GM19240 (cell line): ENCODE measurements around the gene ATP2A3.

Experiments
- DNase-seq: peaks from one replicate; pipeline ENCODE4 v3.0.0; 2011; ENCODE audit warnings: low spot score; ENCODE audit not compliant: insufficient read length

Gene ATP2A3

DNA sequence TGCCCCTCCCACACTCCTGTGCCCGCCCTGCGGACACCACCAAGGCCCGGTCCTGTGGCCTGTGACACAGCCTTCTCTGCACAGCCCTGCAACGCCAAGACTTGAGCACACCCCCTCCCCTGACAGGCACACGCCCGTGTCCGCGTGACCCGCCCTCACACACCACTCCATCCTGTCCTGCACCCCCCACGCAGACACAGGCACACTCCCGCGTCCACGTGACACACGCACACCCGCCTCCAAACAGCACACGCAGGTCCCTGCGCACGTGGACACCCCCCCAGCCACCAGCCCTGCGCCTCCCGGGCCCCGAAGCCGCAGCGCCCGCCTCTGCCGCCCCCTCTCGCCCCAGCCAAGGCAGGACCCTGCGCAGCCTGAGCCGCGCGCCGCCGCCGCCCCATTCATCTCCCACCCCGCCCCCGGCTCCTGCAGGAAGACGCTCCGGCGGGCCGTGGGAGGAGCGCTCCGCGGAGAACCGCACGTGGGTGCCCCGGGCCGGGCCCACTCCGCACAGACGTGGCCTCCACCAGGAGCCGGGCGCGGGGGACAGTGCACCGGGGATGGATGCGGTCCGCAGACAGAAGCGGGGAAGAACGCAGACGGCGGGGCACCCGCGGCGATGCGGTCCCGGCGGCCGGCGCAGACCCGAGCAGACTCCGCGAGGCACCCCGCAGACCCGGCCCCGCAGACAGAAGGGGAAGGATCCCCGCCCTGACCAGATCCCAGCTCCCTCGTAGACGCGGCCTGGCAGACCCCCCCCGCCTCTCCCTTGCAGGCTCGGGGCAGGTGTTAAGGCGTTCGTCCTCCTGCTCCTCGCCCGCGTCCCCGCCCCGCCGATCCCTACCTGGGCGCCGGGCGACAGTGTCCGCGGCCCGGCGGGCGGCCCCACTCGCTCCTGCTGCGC, 71.9 kb downstream of the ATP2A3 start:
- no peak for DNase-seq

DNA sequence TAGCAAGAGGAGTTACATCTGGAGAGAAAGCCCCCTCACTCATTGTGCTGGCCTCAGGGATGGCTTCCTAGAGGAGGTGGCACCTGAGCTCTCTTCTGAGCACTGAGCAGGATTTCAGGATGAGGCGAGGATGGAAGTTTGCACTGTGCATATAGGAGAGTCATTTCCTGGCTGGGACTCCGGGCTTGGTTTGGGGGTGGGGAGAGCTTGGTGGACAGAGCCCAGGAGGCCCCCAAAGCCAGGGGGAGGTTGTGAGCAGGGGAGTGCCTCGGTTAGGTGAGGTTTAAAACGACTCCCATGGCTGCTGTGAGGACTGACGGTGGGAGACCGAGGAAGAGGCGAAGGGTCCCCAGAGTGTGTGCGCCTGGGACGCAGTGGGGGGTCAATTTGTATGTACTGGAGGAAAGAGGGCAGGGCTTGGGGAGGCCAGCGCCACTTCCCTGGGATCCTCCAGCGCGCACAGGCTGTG, 72.6 kb downstream of the ATP2A3 start:
- DNase-seq: no peak

DNA sequence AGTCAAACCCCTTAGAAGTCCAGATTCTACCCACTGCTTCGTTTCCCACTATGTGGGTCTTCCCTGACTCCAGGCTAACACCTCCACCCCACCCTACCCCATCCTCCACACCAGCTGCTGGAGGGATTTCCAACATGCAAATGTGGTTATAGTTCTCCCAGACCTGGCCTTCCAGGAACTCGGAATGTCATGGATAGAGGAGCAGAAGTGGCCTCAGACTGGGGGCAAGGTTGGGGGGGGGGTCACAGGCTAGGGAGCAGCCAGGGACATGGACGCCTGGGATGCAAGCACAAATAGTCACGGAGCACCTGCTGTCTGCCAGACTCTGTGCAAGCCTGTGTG, 73.4 kb downstream of the ATP2A3 start:
- DNase-seq: no peak

DNA sequence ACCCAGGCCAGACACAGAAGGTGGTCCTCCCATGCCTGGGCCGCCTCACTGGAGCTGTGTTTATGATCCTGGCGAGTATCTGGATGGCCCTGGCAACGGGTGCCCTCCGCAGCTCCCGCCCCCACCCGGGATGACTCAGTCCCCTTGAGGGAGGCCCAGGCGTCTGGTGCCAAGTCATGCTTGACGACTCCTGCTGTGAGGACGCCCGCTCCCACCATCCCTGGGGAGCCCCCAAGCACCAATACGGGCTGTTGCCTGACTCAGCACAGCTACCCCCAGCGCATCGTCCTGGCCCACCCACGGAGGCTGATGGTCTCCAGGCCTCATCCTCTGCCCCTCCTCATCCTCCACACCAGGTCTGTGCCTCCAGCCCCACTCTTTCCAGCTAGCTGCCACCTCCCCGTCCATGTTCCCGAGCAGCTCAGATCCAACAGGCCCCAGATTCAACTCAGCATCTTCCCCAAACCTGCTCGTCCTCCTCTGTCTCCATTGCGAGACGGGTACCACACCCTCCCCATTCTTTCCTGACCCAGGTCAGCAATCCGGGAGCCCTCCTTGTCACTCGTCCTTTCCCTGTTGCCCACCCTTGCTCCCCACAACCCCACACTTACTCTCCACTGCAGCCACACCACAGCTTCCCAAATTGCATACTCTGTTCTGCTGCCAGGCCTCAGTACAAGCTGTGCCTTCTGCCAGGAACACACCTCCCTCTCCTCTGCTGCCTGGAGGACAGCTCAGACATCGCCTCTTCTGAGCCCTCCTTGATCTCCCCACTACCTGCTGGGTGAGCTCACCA, 74.0 kb downstream of the ATP2A3 start:
- DNase-seq: no peak

DNA sequence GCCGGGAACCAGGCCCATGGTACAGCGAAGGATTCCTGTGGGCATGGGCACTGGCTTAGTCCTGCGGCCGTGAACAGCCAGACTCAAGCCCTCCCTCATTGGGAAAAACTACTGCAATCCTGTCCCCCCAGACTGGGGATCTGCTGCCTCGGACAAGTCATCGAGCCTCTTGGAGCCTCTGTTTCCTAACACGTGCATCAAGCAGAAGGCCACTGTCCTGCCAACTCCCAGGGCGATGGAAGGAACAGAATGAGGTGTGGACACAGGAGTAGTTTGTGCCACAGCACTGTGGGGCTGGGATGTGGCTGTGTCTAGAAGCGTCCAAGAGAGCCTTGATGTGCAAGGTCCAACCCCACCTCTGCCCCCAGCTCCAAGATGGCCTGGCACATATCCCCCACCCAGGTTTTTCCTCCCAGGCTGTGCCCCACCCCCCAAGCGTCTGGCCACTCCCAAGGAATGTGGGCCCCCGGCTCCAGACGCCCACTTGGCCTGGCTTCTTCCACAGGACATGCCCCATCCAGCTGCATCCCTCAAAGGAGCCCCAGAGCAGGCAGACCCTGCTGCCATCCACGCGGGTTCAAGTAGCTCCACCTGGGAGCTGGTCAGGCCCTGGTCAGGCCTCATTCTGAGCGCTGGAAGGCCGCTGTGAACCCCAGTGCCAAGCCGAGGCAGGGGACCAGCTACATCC, 74.8 kb downstream of the ATP2A3 start:
- DNase-seq: no peak

DNA sequence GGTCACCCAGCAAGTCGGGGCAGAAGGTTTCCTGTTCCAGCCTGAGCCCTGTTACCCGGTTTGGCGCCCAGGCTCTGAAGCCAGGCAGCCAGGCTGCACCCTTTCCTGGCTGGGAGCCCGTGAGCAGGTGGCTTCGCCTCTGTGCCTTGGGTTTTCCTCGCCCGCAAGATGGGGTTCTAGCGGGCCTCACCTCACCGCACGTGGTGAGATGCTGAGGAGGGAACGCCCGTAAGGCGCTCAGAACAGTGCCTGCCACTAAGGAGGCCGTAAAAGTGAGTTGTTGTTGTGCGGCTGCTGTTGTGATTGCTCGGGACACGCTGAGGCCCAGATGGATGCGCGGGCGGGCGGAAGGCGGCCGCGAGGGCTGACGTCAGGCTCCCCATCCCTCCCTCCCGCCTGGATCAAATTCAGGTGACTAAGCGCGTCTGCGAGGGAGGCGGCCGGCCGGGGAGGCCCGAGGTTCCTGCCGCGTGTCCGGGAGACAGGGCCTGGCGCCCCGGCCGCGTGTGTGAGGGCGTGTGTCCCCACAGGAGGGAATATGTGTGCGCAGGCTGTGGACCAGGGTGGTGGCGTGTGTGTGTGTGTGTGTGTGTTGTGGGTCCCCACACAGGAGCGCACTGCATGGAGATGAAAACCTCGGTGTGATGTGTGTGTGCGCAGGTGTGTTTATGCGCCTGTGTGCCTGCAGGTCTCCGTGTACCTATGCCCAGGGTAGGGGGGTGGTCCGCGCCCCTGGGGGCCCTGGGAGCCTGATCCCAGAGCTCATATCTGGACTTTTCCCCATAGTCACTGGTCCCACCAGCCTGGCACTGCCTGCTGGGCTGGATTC, 75.7 kb downstream of the ATP2A3 start:
- no peak for DNase-seq

DNA sequence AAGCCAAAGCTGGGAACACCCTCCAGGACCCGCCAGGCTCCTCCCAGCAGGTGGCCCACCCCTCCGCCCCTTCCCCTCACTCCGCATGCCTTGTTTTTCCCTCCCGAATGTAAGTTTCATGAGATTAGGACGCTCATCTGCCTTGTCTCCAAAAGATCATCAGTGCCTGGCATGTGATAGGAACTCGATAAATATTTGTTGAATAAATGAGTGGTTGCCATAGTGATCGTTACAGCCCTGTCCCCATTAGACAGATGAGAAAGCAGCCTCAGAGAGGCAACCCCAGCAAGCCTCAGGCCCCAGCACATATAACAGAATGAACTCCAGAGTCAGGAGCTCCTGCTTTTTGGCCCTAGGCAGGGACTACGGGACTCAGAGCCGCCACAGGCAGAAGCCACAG, 76.4 kb downstream of the ATP2A3 start:
- no peak for DNase-seq

DNA sequence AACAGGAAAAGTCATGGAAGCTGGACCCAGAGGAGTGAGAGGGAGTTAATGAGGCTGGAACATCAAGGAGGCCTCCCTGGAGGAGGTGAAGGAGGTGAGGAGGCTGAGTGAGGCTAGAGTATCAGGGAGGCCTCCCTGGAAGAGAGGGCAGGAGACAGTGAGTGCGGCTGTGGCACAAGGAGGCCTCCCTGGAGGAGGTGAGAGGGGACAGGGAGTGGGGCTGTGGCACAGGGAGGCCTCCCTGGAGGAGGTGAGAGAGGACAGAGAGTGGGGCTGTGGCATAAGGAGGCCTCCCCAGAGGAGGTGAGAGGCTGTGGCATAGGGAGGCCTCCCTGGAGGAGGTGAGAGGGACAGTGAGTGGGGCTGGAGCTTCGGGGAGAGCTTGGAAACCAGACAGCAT, 76.8 kb downstream of the ATP2A3 start:
- no peak for DNase-seq

DNA sequence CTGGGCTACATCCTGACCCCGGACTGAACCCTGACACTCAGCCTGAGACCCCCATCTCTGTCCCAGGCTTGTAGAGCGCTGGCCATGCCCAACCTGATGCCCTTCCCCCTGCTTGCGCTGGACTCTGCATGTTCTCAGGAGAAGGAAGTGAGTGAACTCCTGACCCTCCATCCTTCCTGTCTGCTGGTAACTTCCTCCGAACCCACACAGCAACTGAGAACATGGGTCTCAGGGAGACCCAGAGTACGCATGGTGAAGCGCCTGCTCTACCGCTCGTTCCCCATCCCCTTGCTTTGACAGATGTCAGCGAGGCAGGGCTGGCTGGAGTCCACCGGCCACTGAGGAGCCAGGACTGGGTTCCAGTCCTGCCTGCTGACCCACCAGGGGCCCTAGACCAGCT, 77.5 kb downstream of the ATP2A3 start:
- DNase-seq: no peak

DNA sequence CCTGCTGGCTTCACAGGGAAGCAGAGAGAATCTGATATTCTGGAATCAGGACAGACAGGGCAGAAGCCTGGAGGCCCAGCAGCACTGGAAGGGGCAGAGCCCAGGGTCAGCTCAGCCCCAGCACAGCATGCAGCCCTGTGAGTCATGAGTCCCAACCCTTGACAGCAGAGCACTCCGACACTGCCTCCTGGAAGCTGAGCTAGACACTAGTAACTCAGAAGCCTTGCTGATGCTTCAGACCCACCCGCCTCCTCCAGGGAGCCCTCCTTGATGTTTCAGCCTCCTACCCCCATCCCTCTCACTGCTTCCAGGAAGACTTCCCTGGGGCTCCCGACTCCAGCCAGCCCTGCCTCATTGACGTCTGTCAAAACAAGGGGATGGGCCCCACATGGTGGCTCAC, 78.3 kb downstream of the ATP2A3 start:
- no peak for DNase-seq

DNA sequence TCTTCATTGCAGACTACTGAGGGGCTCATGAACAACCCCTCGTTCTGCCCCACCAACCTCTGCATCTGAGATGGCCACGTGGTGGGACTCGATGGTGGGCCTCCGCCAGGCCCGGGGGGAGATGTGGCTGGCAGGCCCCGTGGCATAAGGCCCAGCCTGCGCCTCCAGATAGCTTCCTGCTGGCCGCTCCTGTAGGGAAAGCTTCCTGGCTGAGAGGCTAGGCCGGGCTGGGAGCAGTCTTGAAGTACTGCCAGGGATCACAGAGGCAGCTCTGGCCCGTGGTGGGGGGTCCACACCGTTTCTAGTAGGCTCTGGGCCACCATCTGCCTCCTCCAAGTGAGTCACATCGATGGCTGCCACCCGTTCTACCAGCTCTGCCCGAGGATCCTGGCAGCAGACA, 79.0 kb downstream of the ATP2A3 start:
- no peak for DNase-seq

DNA sequence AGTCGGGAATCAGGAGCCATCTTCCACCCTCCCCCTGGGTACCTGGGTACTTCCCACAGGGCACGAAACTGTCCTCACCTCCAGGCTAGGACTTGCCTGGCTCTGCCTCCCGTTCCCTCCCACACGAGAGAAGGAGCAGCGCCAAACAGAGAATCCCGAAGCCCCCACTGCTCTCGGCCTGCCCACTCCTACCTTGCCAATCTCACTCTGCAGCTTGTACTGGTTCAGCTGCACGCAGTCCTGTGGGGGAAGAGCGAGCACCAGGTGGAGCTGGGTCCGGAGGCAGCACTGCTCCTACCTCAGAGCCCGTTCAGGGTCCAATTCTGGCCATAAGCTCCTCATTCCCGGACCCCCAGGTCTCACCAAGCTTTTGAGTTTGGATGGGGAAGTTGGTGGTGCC, 80.0 kb downstream of the ATP2A3 start:
- no peak for DNase-seq

DNA sequence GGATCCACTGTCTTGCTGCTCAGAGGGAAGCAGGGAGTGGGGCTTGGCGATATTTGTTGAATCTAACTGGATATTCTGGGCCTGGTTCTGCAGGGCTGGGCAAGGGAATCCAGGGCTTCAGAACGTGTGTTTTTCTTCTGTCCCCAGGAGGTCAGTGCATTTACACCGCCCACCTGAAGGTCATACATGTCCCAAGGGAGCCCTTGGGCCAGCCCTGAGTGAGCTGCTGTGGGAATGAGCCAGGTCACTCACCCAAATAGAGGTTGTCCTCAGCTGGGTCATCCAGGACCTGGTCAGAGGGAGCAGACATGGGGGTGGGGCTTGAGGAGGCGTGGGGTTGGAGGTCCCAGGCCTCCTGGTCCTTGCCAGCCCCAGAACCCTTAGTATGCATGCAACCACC, 82.0 kb downstream of the ATP2A3 start:
- no peak for DNase-seq

DNA sequence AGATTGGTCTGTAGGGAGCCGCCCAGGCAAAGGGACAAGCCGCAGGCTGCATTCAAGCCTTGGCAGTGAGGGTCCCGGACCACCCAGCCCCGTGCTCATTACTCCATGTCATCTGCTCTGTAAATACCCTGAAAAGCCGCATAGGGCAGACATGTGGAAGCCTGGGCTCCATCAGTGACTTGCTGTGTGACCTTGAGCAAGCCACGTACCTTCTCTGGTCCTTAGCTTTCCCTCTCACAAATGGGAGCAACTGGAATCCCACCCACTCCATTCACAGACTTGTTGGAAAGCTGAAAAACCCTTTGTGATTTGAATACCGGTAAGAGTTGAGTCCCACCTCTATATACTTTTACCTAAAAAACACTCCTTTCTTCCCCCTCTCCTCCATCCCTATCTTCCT, 83.3 kb downstream of the ATP2A3 start:
- no peak for DNase-seq

DNA sequence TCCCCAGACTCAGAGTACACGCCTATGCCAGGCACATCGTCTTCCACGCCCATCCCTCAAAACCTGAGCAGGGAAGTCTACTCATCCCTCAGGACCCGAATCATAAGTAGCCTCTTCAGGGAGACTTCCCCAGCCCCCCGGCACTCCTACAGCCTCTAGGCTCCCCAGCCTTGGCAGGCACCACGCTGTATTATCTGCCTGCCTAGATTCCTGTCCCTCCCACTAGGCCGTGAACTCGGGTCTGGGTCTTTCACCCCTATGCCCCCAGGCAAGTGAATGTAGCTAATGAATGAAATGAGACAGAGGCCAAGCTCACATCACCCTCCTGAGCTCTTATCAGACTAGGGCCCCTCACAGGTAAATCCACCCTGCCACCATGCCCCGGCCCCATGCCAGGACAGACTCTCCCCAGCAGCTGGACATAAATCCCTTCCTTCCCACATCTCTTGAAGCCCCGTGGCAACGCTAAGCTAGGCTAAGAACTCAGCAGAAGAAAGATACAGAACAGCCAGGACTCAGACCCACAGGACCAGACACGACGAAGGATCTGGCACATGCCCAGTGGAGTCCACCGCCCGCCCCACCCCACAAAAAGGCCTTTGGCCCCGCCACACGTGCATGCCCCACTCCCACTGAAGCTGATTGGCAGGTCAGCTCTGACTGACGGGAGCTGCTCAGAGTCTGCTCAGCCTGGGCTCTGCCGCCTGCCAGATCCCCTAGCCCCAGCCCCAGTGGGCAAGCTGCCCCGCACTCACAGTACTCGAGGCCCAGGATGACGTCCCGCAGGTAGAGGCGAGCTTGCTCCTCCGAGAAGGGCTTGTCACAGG, 84.4 kb downstream of the ATP2A3 start:
- DNase-seq: no peak

DNA sequence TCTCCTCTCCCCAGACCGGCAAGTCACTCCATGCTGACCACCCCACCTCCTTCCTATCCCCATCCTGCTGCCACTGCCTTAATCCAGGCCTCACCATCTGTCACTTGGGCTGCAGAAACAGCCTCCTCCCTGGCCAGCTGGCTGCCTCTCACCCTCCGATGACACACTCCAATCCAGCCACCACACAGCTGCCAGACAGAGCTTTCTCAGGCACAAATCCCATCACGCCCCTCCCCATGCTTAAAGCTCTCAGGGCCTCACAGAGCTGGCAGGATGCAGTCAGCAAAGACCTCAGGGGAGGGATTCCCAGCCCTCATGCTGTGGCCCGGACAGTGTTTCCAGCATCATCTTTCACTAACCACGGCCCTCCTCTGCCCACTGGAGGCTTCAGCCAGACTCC, 85.1 kb downstream of the ATP2A3 start:
- DNase-seq: no peak

DNA sequence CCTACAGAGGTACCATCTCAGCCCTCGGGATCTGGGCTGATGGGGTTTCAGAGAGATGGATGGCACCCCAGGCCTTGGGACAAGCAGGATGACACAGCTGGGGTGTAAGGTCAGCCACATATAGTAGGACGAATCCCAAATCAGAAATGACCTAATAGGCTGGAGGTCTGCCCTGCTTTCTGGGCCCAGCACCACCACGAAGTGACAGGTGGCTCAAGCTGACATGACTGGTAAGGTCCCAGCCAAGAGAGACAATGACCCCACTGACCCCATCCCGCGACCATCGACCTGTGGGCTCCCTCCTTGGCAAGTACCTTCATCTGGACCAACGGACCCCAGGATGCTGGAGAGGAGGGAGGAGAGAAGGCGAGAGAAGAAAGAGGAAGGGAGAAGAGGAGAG, 87.0 kb downstream of the ATP2A3 start:
- no peak for DNase-seq

DNA sequence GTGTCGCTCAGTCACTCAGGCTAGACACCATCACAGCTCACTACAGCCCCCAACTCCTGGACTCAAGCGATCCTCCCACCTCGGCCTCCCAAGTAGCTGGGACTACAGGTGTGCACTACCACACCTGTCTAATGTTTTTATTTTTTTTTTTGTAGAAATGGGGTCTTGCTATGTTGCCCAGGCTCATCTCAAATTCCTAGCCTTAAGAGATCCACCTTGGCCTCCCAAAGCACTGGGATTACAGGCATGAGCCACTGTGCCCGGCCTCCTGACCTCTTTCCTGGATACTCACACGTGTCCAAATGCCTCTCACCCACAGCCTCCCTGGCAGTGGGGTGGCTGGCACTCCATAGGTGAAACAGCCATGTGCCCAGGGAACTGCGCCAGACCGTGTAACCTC, 88.9 kb downstream of the ATP2A3 start:
- no peak for DNase-seq
